ENCODE data around the gene BLOC1S3.

BLOC1S3 gene

GRCh38 chr19:45144431-45145269 lies 33.9 kb upstream of the BLOC1S3 start:
- in situ Hi-C loops (cut with HindIII; ENCODE audit: low pct_ligation_motif_present, low pct_unique_long_range_greater_than_20kb, low sequenced_read_pairs): no loop called here
- no peak for DNase-seq

- in situ Hi-C loops (cut with HindIII; ENCODE audit: low pct_ligation_motif_present, low pct_unique_long_range_greater_than_20kb, low sequenced_read_pairs): no loop called here
- no peak for DNase-seq
These were observed 33.1 kb upstream of the BLOC1S3 start for GRCh38 chr19:45145270-45146189.

GRCh38 chr19:45146251-45146650 lies 32.3 kb upstream of the BLOC1S3 start:
- DNase-seq: no peak
- in situ Hi-C loops (cut with HindIII; ENCODE audit: low pct_ligation_motif_present, low pct_unique_long_range_greater_than_20kb, low sequenced_read_pairs): no loop called here

- in situ Hi-C loops (cut with HindIII; ENCODE audit: low pct_ligation_motif_present, low pct_unique_long_range_greater_than_20kb, low sequenced_read_pairs): no loop called here
- no peak for DNase-seq
These were observed 31.8 kb upstream of the BLOC1S3 start for GRCh38 chr19:45146741-45147205.

- in situ Hi-C loops (cut with HindIII; ENCODE audit: low pct_ligation_motif_present, low pct_unique_long_range_greater_than_20kb, low sequenced_read_pairs): no loop called here
- no peak for DNase-seq
These were observed 30.5 kb upstream of the BLOC1S3 start for GRCh38 chr19:45147835-45148676.

GRCh38 chr19:45149129-45149528 lies 29.5 kb upstream of the BLOC1S3 start:
- in situ Hi-C loops (cut with HindIII; ENCODE audit: low pct_ligation_motif_present, low pct_unique_long_range_greater_than_20kb, low sequenced_read_pairs): no loop called here
- DNase-seq: no peak

GRCh38 chr19:45150180-45150579 lies 28.4 kb upstream of the BLOC1S3 start:
- no peak for DNase-seq
- in situ Hi-C loops (cut with HindIII; ENCODE audit: low pct_ligation_motif_present, low pct_unique_long_range_greater_than_20kb, low sequenced_read_pairs): no loop called here

- in situ Hi-C loops (cut with HindIII; ENCODE audit: low pct_ligation_motif_present, low pct_unique_long_range_greater_than_20kb, low sequenced_read_pairs): no loop called here
- no peak for DNase-seq
These were observed 27.8 kb upstream of the BLOC1S3 start for GRCh38 chr19:45150751-45151281.

- DNase-seq: no peak
- in situ Hi-C loops (cut with HindIII; ENCODE audit: low pct_ligation_motif_present, low pct_unique_long_range_greater_than_20kb, low sequenced_read_pairs): no loop called here
These were observed 27.3 kb upstream of the BLOC1S3 start for GRCh38 chr19:45151320-45151719.

- DNase-seq: no peak
- in situ Hi-C loops (cut with HindIII; ENCODE audit: low pct_ligation_motif_present, low pct_unique_long_range_greater_than_20kb, low sequenced_read_pairs): no loop called here
These were observed 26.6 kb upstream of the BLOC1S3 start for GRCh38 chr19:45151821-45152503.

- in situ Hi-C loops (cut with HindIII; ENCODE audit: low pct_ligation_motif_present, low pct_unique_long_range_greater_than_20kb, low sequenced_read_pairs): no loop called here
- DNase-seq: no peak
These were observed 25.9 kb upstream of the BLOC1S3 start for GRCh38 chr19:45152504-45153338.

- no peak for DNase-seq
- in situ Hi-C loops (cut with HindIII; ENCODE audit: low pct_ligation_motif_present, low pct_unique_long_range_greater_than_20kb, low sequenced_read_pairs): no loop called here
These were observed 25.1 kb upstream of the BLOC1S3 start for GRCh38 chr19:45153339-45154063.

GRCh38 chr19:45154064-45154827 lies 24.3 kb upstream of the BLOC1S3 start:
- in situ Hi-C loops (cut with HindIII; ENCODE audit: low pct_ligation_motif_present, low pct_unique_long_range_greater_than_20kb, low sequenced_read_pairs): no loop called here
- peak; percentile 37 for DNase-seq

- DNase-seq: no peak
- in situ Hi-C loops (cut with HindIII; ENCODE audit: low pct_ligation_motif_present, low pct_unique_long_range_greater_than_20kb, low sequenced_read_pairs): no loop called here
These were observed 22.5 kb upstream of the BLOC1S3 start for GRCh38 chr19:45156011-45156630.

- in situ Hi-C loops (cut with HindIII; ENCODE audit: low pct_ligation_motif_present, low pct_unique_long_range_greater_than_20kb, low sequenced_read_pairs): no loop called here
- no peak for DNase-seq
These were observed 21.8 kb upstream of the BLOC1S3 start for GRCh38 chr19:45156751-45157150.

All from ACHN (cell line).